GM21360 (cell line): ENCODE data around the gene AHRR.
"Not testable (repeated sequence)": the region's sequence is repeated elsewhere in the genome, so short reads cannot be mapped to it uniquely, and the experiment has no call there.

ENCODE experiments used
- ATAC-seq: cut with Tn5 transposase; IDR thresholded peaks from one replicate; pipeline ENCODE4 v1.9.1; 2021; ENCODE audit warnings: mild to moderate bottlenecking, moderate library complexity; ENCODE audit not compliant: unreplicated experiment

Gene AHRR

GRCh38 chr5:392431-392988 is 71.0 kb downstream of the AHRR start:
- peak; percentile 82 for ATAC-seq

- ATAC-seq = no peak
Observed at GRCh38 chr5:393846-394275, 72.3 kb downstream of the AHRR start.

GRCh38 chr5:394671-395155 is 73.2 kb downstream of the AHRR start:
- ATAC-seq = no peak

- no peak for ATAC-seq
Observed at GRCh38 chr5:395156-395920, 73.8 kb downstream of the AHRR start.

- ATAC-seq = no peak
Observed at GRCh38 chr5:395921-396530, 74.5 kb downstream of the AHRR start.

GRCh38 chr5:396531-396961 is 75.0 kb downstream of the AHRR start:
- ATAC-seq = no peak

GRCh38 chr5:398141-398474 is 76.6 kb downstream of the AHRR start:
- ATAC-seq = not testable (repeated sequence)

- ATAC-seq = no peak
Observed at GRCh38 chr5:398475-399295, 77.2 kb downstream of the AHRR start.

GRCh38 chr5:399296-400281 is 78.1 kb downstream of the AHRR start:
- peak; percentile 59 for ATAC-seq

- ATAC-seq = no peak
Observed at GRCh38 chr5:400282-401145, 79.0 kb downstream of the AHRR start.

- no peak for ATAC-seq
Observed at GRCh38 chr5:401146-402034, 79.9 kb downstream of the AHRR start.

GRCh38 chr5:402219-402614 is 80.7 kb downstream of the AHRR start:
- ATAC-seq = not testable (repeated sequence)

GRCh38 chr5:402615-403359 is 81.3 kb downstream of the AHRR start:
- peak; percentile 59 for ATAC-seq

GRCh38 chr5:403995-404394 is 82.5 kb downstream of the AHRR start:
- no peak for ATAC-seq

GRCh38 chr5:404666-405241 is 83.2 kb downstream of the AHRR start:
- ATAC-seq = no peak

- ATAC-seq = no peak
Observed at GRCh38 chr5:405421-405820, 83.9 kb downstream of the AHRR start.

- no peak for ATAC-seq
Observed at GRCh38 chr5:406041-406440, 84.5 kb downstream of the AHRR start.
